NB4 (cell line): ENCODE results near the gene LYVE1.

Experiments used
- MYC ChIP-seq: IDR thresholded peaks from 2 replicates; pipeline ENCODE4 v1.6.1; 2011; ENCODE audit warnings: low read depth, low read length
- POLR2A ChIP-seq: IDR thresholded peaks from 2 replicates; pipeline ENCODE4 v1.6.1; 2011; ENCODE audit warnings: mild to moderate bottlenecking; ENCODE audit not compliant: insufficient read length; ENCODE audit errors: extremely low read depth
- TF ChIP-seq, protein P1 (sequence below): IDR thresholded peaks from one replicate; pipeline ENCODE4 v1.5.1; 2012; ENCODE audit warnings: low read depth, low read length
- TF ChIP-seq, protein P2 (sequence below): IDR thresholded peaks from 2 replicates; pipeline ENCODE4 v1.6.1; 2011; ENCODE audit warnings: low read depth, low read length

DNA sequence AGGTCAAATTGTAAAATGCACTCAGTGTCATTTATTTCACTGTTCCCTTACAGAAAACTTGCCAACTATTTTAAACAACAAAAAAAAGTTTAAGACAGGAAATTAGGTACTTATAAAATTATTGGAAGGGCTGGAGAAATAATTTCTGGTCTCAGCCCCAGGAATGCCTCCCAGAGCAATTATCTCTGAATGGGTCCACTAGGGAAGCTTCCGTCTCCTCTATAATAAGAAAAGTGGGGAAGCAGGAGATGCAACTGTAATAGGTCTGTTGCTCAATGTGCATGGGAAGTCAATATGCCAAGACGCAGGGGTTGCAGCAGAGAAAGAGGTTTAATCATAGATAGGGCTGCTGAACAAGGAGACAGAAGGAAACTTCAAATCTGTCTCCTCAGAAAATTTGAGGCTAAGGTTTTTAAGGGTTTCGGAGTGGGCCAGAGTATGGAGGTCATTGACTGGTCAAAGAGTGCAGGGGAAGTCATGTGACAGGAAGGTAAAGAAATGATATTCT lies 16.6 kb downstream of the LYVE1 start:
- TF ChIP-seq, protein P1, sequence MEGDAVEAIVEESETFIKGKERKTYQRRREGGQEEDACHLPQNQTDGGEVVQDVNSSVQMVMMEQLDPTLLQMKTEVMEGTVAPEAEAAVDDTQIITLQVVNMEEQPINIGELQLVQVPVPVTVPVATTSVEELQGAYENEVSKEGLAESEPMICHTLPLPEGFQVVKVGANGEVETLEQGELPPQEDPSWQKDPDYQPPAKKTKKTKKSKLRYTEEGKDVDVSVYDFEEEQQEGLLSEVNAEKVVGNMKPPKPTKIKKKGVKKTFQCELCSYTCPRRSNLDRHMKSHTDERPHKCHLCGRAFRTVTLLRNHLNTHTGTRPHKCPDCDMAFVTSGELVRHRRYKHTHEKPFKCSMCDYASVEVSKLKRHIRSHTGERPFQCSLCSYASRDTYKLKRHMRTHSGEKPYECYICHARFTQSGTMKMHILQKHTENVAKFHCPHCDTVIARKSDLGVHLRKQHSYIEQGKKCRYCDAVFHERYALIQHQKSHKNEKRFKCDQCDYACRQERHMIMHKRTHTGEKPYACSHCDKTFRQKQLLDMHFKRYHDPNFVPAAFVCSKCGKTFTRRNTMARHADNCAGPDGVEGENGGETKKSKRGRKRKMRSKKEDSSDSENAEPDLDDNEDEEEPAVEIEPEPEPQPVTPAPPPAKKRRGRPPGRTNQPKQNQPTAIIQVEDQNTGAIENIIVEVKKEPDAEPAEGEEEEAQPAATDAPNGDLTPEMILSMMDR, result no peak
- TF ChIP-seq POLR2A, result no peak
- TF ChIP-seq MYC, result no peak
- TF ChIP-seq, protein P2, sequence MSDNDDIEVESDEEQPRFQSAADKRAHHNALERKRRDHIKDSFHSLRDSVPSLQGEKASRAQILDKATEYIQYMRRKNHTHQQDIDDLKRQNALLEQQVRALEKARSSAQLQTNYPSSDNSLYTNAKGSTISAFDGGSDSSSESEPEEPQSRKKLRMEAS, result no peak
